Measurements from ENCODE around the gene SNTG2.

DNA sequence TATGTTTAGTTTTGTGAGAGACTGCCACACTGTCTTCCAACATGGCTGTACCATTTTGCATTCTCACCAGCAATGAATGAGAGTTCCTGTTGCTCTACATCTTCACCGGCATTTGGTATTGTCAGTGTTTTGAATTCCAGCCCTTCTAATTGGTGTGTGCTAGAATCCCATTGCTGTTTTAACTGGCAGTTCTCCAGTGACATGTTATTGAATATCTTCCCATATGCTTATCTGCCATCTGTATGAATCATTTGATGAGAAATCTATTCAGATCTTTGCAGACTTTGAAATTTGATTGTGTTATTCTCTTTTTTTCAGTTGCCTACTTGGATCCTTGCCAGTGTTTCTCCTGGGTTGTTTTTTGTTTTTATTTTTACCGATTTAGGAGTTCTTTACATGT lies 99.0 kb downstream of the SNTG2 start:
- TF ChIP-seq POLR2A (IDR thresholded peaks at IDR 0.05; ENCODE audit: low read length) = no peak
- TF ChIP-seq GATA1 (IDR thresholded peaks at IDR 0.05; ENCODE audit: low read depth, low read length) = no peak

All from erythroblast (primary cell).